ENCODE measurements around the gene VPS35L.

VPS35L gene

DNA sequence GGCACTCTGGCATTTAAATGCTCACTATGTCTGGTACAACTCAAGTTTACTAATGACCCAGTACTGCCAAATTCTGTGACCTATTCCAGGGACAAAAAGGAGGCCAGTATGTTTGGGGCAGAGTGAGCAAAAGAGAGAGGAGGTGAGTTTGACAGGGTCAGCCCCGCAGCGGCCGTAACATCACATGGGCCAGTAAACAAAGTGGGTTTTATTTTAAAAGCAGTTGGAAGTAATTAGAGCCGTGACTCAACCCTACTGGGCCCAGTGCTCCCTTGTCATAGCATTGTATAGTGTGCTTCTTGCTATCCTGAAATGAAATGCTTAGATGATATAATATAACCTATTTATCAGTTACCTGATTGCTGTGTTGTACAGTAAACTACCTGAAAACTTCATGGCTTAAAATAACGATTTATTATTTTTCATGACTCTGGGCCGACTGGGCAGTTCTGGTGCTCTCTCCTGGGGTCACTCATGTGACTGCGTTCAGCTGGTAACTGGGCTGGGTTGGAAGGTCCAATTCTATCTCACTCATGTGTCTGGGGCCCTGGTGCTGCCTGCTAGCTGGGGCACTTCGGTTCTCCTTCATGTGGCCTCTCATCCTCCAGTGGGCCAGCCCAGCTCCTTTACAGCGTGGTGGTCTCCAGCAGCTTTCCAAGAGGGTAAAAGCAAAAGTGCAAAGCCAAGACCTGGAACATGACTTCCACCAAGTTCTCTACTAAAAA lies 189.9 kb downstream of the VPS35L start:
- no peaks in the 10 kb centered on the region for H3F3A ChIP-seq (ENCODE audit: control insufficient read depth, insufficient read depth)
- H3K4me2 ChIP-seq (ENCODE audit: low read length): no peak overlapping the region
- H3K9me2 ChIP-seq (replicated peaks; ENCODE audit: control insufficient read depth, low read length): no peaks in the 10 kb centered on the region
- no peak for TF ChIP-seq EZH2phosphoT487 (IDR thresholded peaks at IDR 0.05; ENCODE audit: borderline replicate concordance, low read length)
- no peak for TF ChIP-seq CTCF (IDR thresholded peaks at IDR 0.05; ENCODE audit: low read depth, low read length, poor library complexity, severe bottlenecking)
- no peak overlapping the region for H3K27ac ChIP-seq (ENCODE audit: low read depth, low read length)
- H3K4me3 ChIP-seq (ENCODE audit: low read length): no peak overlapping the region
- H4K20me1 ChIP-seq (ENCODE audit: control insufficient read depth, insufficient read depth, low read depth, low read length): no peaks in the 10 kb centered on the region
- H3K27me3 ChIP-seq (ENCODE audit: control insufficient read depth, low read length): no peaks in the 10 kb centered on the region
- no peaks in the 10 kb centered on the region for H3K79me2 ChIP-seq (ENCODE audit: control insufficient read depth, low read length)
- H3K9me3 ChIP-seq (ENCODE audit: control insufficient read depth, insufficient read depth, low read length): no peaks in the 10 kb centered on the region
- H3K36me3 ChIP-seq (ENCODE audit: control insufficient read depth, low read length): no peaks in the 10 kb centered on the region
- no peaks in the 10 kb centered on the region for H3K4me1 ChIP-seq (ENCODE audit: control insufficient read depth, low read length)

DNA sequence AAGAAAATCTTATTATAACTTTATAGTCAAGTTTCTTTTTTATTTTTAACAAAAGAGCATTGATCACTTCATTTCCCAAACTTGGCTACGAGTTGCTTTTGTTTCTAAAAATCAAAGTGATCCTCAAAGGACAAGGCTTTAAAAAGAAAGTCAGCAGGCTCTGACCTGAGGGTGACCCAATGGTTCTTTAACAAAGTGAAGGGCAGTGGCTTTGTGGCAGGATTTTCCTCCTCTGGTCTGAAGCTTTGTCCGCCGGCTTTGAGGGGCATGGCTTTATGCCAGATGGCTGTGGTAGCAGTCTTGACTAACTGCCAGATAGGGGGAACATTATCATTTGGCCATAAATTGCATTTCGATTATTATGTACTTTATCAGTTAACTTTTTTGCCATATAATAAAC lies 191.1 kb downstream of the VPS35L start:
- Histone ChIP-seq H3K4me1 (ENCODE audit: control insufficient read depth, low read length) (no peaks in the 10 kb centered on the region), H3K4me2 (ENCODE audit: low read length) (no peak overlapping the region), H3K79me2 (ENCODE audit: control insufficient read depth, low read length) (no peaks in the 10 kb centered on the region), H3K27me3 (ENCODE audit: control insufficient read depth, low read length) (no peaks in the 10 kb centered on the region), H3F3A (ENCODE audit: control insufficient read depth, insufficient read depth) (no peaks in the 10 kb centered on the region), H3K27ac (ENCODE audit: low read depth, low read length) (no peak overlapping the region), H3K9me2 (replicated peaks; ENCODE audit: control insufficient read depth, low read length) (no peaks in the 10 kb centered on the region), H4K20me1 (ENCODE audit: control insufficient read depth, insufficient read depth, low read depth, low read length) (no peaks in the 10 kb centered on the region), H3K9me3 (ENCODE audit: control insufficient read depth, insufficient read depth, low read length) (no peaks in the 10 kb centered on the region), H3K4me3 (ENCODE audit: low read length) (no peak overlapping the region), H3K36me3 (ENCODE audit: control insufficient read depth, low read length) (no peaks in the 10 kb centered on the region)
- TF ChIP-seq EZH2phosphoT487 (IDR thresholded peaks at IDR 0.05; ENCODE audit: borderline replicate concordance, low read length) (no peak), CTCF (IDR thresholded peaks at IDR 0.05; ENCODE audit: low read depth, low read length, poor library complexity, severe bottlenecking) (no peak)

- H3K9me2 ChIP-seq (replicated peaks; ENCODE audit: control insufficient read depth, low read length): no peaks in the 10 kb centered on the region
- H3K79me2 ChIP-seq (ENCODE audit: control insufficient read depth, low read length): no peaks in the 10 kb centered on the region
- no peak overlapping the region for H3K4me2 ChIP-seq (ENCODE audit: low read length)
- H3F3A ChIP-seq (ENCODE audit: control insufficient read depth, insufficient read depth): no peaks in the 10 kb centered on the region
- H3K9me3 ChIP-seq (ENCODE audit: control insufficient read depth, insufficient read depth, low read length): no peaks in the 10 kb centered on the region
- H4K20me1 ChIP-seq (ENCODE audit: control insufficient read depth, insufficient read depth, low read depth, low read length): no peaks in the 10 kb centered on the region
- no peak overlapping the region for H3K4me3 ChIP-seq (ENCODE audit: low read length)
- TF ChIP-seq EZH2phosphoT487 (IDR thresholded peaks at IDR 0.05; ENCODE audit: borderline replicate concordance, low read length) (no peak), CTCF (IDR thresholded peaks at IDR 0.05; ENCODE audit: low read depth, low read length, poor library complexity, severe bottlenecking) (no peak)
- H3K4me1 ChIP-seq (ENCODE audit: control insufficient read depth, low read length): no peaks in the 10 kb centered on the region
- no peak overlapping the region for H3K27ac ChIP-seq (ENCODE audit: low read depth, low read length)
- no peaks in the 10 kb centered on the region for H3K36me3 ChIP-seq (ENCODE audit: control insufficient read depth, low read length)
- no peaks in the 10 kb centered on the region for H3K27me3 ChIP-seq (ENCODE audit: control insufficient read depth, low read length)
Observed at GRCh38 chr16:19748389-19749168, 193.1 kb downstream of the VPS35L start.

Data from DOHH2 (cell line).